ENCODE data around the gene HSD17B13.
"Not testable (repeated sequence)": the region's sequence is repeated elsewhere in the genome, so short reads cannot be mapped to it uniquely, and the experiment has no call there.

The HSD17B13 gene

GRCh38 chr4:87322754-87323153 lies at the start of gene HSD17B13:
Gene HSD17B13 (minus strand): TSS chr4:87322882. CDS start chr4:87322841, 41 bp downstream.
- DNase-seq, result no peak

GRCh38 chr4:87370068-87370467 lies 47.4 kb upstream of the HSD17B13 start:
- no peak for DNase-seq

DNA sequence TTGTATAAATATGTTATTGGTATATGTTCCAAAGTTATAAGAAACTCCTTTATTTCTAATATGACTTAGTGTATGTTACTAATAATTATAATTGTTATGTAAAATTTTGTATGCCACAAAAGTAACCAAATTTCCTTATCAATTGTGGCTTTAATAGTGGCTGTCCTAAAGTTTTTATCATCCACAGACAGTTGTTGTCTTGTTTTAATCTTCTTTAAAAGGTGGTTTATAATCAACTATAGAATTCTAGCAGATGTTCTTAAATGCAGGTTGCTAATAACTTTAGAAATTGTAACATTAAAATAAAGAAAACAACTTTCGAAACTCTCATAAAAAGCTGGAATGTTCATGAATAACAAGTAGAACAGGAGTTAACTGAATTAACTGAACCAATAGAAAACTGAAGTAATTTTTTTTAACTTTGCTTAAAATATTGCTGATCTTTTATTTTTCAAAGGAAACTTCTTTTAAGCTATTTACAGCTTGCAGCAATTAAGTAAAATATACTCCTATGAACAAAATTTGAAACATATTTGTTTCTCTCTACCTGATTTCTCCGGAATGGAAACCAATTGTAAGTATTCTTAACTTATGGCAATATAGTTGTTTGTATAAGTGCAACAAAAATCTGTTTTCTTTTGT lies 44.0 kb upstream of the HSD17B13 start:
- no peak for DNase-seq

DNA sequence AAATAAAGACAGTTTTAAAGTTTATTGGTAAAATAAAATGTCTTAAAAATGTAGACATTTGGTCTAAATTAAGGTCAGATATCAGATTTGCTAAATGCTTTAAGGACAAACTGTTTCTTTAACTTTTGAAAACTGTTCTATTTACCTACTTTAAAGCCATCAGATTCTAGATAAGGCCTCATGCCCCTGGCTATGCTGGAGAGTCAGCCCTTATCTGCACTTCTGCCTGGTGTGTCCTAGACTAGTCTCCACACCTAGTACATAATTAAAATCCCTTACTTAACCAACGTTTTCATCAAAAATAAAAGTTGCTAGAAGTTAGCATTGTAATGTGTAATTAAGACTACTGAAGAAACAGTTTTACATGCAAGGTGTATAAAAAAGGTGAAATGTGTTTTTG lies 42.7 kb upstream of the HSD17B13 start:
- no peak for DNase-seq

GRCh38 chr4:87363552-87363951 lies 40.9 kb upstream of the HSD17B13 start:
- no peak for DNase-seq

DNA sequence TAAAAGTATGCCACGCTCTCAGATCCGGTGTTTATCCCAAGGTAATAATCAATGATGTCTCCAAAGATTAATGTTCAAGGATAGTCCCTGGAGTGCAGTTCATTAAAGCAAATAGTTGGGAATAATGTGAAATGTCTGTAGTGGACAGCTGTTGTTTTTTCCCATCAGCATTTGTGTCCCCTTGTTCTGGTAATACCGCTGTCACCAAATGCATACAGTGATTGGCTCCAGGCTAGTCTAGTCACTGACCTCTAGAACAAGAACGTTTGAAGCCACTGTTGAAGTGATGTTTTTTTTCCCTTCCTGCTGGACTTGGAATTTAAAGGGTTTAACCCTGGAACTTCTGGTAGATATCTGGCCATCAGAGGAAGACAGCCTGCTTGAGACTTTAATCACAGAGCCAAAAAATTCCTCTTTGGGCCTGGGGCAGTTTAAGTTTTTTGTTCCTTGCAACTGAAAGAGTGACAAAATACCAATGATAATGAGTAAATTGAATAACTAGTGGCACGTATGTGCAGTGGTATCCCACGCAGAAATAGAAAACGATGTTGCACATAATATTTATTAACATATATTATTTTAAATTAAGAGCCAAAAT lies 37.8 kb upstream of the HSD17B13 start:
- no peak for DNase-seq

- no peak for DNase-seq
Observed at GRCh38 chr4:87359258-87359657, 36.6 kb upstream of the HSD17B13 start.

DNA sequence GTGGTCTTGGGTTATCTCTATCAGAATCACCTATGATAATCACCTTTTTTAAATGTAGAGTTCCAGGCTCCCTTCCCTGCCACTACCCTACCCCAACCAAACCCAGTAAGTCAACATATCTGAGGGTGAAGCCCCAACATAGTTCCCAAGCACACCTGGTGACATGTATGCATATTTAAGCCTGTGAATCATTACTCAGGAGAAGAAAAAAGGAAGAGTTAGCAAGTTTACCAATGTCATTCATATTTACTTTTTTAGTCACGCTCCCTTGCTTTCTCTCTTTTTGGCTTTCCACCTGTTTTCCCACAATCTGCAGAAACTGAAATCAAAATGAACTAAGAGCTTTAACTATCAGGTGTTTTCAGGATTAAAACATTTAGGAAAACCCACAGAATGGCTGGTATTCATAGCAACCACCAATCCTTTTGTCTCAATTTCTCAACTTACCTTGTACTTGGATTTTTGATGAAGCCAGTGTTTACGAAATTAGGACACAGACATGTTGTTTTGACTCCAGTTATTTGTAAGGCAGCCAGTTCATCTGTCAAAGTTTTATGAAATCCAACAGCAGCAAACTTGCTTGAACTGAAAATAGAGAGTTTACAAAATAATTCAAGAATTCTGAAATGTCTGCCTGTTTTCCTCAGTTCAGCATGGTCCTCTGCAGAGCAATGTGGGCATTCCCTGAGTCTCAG lies 34.3 kb upstream of the HSD17B13 start:
- no peak for DNase-seq

DNA sequence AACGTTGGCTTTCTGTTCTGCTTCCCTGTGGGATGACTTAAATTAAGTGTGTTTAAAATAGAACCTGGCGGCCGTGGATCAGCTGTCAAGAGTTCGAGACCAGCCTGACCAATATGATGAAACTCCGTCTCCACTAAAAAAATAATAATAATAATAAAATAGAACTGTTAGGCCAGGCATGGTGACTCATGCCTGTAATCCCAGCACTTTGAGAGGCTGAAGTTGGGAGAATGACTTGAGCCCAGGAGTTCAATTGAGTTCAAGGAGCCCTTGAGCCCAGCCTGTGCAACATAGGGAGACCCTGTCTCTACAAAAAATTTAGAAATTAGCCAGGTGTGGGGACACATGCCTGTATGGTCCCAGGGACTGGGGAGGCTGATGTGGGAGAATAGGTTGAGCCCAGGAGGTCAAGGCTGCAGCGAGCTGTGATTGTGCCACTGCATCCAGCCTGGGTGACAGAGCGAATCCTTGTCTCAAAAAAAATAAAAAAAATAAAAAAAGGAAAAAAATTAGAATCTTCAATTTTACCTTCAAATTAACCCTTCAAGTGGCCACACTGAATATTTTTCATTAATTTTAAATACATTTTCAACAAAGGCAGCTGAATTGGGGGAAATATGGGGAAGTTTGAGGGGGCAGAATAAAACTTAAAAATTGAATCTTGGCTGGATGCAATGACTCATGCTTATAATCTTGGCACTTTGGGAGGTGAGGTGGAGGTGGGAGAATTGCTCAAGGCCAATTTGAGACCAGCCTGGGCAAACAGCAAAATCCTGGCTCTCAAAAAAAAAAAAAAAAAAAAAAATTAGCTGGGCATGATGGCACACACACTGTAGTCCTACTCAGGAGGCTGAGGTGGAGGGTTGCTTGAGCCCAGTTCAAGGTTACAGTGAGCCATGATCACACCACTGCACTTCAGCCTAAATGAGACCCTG lies 31.8 kb upstream of the HSD17B13 start:
- no peak for DNase-seq

DNA sequence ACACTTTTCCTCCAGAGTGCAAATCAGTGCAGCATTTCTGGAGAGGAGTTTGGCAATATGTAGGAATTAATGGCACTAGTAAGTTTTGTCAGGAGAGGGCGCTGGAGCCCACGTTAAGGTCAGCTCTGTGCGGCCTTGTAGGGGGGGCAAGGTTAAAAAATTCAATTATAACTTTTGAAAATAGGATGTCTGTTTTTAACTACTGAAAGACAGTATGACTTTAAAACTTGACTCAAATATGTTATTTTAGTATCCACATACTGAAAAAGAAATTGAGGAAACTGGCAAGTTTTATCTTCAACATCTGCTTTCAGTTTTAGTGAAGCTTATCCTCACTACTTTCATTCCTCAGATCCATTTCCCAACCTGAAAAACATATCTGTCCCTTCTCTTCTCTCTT lies 30.9 kb upstream of the HSD17B13 start:
- no peak for DNase-seq

DNA sequence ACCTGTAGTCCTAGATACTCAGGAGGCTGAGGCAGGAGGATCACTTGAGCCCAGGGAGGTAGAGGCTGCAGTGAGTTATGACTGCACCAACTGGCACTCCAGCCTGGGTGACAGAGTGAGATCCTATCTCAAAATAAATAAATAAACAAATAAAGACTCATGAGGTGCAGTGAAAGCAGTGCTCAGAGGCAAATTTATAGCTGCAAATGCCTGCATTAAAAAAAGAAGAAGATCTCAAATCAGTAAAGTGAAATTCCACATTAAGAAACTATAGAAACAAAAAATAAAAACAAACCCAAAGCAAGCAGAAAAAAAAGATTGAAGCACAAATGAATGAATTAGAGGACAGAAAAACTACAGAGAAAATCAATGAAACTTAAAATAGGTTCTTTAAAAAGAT lies 22.5 kb upstream of the HSD17B13 start:
- no peak for DNase-seq

DNA sequence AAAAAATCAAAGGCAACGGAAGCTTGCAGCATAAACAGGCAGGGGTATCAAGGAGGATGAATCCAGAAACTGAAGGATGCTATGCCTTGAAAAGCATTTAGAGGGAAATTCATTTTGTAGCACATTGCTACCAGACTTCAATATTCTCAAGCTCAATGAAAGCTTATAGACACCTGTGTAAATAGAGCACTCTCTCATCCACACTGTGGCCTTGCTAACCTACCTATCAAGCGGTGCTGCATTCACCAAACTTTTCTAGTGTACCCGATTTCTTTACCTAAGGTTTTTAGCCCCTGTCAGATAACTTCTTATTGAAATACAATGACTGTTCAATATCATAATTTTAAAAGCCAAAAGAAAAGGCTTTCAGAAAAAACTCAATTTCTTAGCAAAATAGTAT lies 20.2 kb upstream of the HSD17B13 start:
- DNase-seq, result no peak

DNA sequence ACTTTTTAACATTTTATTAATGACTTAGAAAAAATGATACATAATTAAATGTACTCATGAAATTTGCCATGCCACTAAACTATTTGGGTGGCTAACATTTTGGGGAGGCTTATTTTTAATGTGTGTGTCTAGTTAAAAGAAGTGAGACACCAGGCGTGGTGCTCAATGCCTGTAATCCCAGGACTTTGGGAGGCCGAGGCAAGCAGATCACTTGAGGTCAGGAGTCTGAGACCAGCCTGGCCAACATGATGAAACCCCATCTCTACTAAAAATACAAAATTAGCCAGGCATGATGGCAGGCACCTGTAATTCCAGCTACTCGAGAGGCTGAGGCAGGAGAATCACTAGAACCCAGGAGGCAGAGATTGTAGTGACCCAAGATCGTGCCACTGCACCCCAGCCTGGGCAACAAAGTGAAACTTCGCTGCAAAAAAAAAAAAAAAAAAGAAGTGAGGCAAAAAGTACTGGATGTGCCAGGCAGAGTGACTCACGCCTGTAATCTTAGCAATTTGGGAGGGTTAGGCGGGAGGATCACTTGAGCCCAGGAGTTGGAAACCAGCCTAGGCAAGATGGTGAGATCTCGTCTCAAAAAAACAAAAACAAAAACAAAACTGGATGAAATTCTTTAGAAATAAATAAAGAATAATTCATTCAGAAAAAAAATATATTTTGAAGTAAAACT lies 19.4 kb upstream of the HSD17B13 start:
- DNase-seq, result not testable (repeated sequence)

DNA sequence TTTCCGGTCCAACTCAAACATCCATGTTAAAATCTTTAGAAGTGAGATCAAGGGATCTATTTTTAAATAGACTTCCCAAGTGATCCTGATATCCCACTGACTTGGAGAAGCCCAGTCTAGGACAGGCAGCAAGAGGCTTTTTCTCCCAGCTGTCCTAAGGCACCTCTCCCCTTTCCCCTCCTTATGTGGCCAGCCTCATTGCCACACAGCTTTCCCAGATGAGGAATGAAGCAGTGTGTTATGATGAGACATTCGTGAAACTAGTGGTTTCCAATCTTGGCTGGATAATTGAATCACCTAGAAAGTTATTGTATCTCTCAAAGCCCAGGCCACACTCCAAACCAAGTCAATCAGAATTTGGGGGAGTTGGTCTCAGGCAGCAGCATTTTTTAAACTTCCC lies 16.8 kb upstream of the HSD17B13 start:
- DNase-seq, result no peak

DNA sequence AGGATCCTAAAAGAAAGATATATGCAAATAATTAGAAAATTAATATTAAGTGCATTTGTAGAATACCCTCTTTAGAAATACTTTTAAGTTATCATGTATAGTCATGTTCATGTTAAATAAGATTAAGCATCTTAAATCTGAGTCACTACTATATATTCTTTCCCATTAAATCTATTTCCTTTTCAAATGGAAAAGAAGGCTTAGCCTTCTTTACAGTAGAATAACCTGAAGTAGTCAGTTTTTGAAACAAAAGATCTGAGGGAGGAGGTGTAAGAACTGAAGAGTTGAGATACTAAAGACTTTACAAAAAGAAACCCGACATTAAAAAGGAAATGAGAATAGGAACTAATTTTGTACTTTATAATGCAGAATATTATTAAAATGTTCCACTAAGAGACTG lies 14.7 kb upstream of the HSD17B13 start:
- DNase-seq, result no peak

GRCh38 chr4:87333267-87333666 lies 10.6 kb upstream of the HSD17B13 start:
- DNase-seq, result no peak

- no peak for DNase-seq
Observed at GRCh38 chr4:87330761-87331160, 8.1 kb upstream of the HSD17B13 start.

GRCh38 chr4:87327136-87327535 lies 4.5 kb upstream of the HSD17B13 start:
- DNase-seq, result no peak

- DNase-seq, result no peak
Observed at GRCh38 chr4:87326460-87326859, 3.8 kb upstream of the HSD17B13 start.

- no peak for DNase-seq
Observed at GRCh38 chr4:87321888-87322287, 794 bp downstream of the HSD17B13 start.

GRCh38 chr4:87317527-87317926 lies 5.2 kb downstream of the HSD17B13 start:
- DNase-seq, result no peak

GRCh38 chr4:87316961-87317360 lies 5.7 kb downstream of the HSD17B13 start:
- no peak for DNase-seq

DNA sequence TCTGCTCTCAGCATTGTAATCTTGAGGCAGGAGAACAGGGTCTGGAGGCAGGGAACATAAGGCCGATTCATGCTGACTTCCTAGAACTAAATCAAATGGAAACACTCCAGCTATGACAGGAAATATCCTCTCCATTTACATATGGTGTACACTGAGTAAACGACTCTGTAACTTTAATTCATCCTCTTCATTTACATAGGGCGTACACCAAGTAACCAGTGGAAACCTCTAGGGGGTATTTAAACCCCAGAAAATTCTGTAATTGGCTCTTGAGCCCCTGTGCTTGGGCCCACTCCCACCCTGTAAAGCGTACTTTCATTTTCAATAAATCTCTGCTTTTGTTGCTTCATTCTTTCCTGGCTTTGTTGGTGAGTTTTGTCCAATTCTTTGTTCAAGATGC lies 7.7 kb downstream of the HSD17B13 start:
- not testable (repeated sequence) for DNase-seq

All from KG1 (cell line).